Right ventricle myocardium inferior (tissue), 1 donor: ENCODE data around the gene GNB1L. TPM values are rescaled to one million over a fixed set of nuclear protein-coding genes. Genes with fewer than 3 reads are reported as not detected.

Experiments
- ATAC-seq: fragments of 200-7000 bp; cut with Tn5 transposase; one replicate; pipeline ENCODE4 v1.9.1; 2020; ENCODE audit warnings: mild to moderate bottlenecking, moderate library complexity
- DNase-seq: peaks from one replicate; pipeline ENCODE4 v3.0.0; 2021; ENCODE audit errors: missing footprints
- intact Hi-C: fragments of 100-400 bp; cut with DNase I; formaldehyde crosslinking; loops from one replicate; pipeline ENCODE4 v1.11.0; 2022
- total RNA-seq: library from RNA; stranded (reverse); fragmentation: NEBNext Ultra II Directional; extraction: Animal tissue kit (Norgen Biotek cat#: 25700); gene quantifications from one replicate; pipeline ENCODE4 v1.2.1, GENCODE V29; 2021
- donor health status: DM: no; HTN: yes; CAD: no; lungs with severe emphysema.

The GNB1L gene
- total RNA-seq, 1 donor from 2014 or later = 1.9 TPM

- ATAC-seq (peak; percentile 38), DNase-seq (peak; percentile 68)
Measured at GRCh38 chr22:19765477-19766239, 89.0 kb downstream of the GNB1L start.

GRCh38 chr22:19764636-19765476 is 89.8 kb downstream of the GNB1L start:
- intact Hi-C loops = no loop called here
- DNase-seq (peak; percentile 52), ATAC-seq (no peak)

More at GRCh38 chr22:19765477-19766239, 89.0 kb downstream of the GNB1L start:
- intact Hi-C loops = no loop called here

GRCh38 chr22:19764299-19764593 is 90.4 kb downstream of the GNB1L start:
- no peak for DNase-seq
- intact Hi-C loops = no loop called here

GRCh38 chr22:19763458-19764298 is 91.0 kb downstream of the GNB1L start:
- ATAC-seq (no peak), DNase-seq (peak; percentile 43)
- intact Hi-C loops = no loop called here

More at GRCh38 chr22:19764299-19764593, 90.4 kb downstream of the GNB1L start:
- no peak for ATAC-seq

- ATAC-seq (no peak), DNase-seq (peak; percentile 37)
- intact Hi-C loops = no loop called here
Measured at GRCh38 chr22:19762568-19763457, 91.9 kb downstream of the GNB1L start.

GRCh38 chr22:19761725-19762567 is 92.7 kb downstream of the GNB1L start:
- intact Hi-C loops = no loop called here
- DNase-seq = peak; percentile 56
- no peak for ATAC-seq

GRCh38 chr22:19760951-19761724 is 93.5 kb downstream of the GNB1L start:
- DNase-seq = peak; percentile 20
- intact Hi-C loops = no loop called here
- no peak for ATAC-seq

- ATAC-seq (no peak), DNase-seq (peak; percentile 13)
- intact Hi-C loops = no loop called here
Measured at GRCh38 chr22:19760058-19760950, 94.4 kb downstream of the GNB1L start, which contains the start of gene TBX1. Gene TBX1 (plus strand): TSS chr22:19760778. CDS start chr22:19760844, 66 bp downstream.

- ATAC-seq = no peak
- DNase-seq = peak; percentile 45
- intact Hi-C loops = no loop called here
Measured at GRCh38 chr22:19759427-19760057, 95.1 kb downstream of the GNB1L start.

GRCh38 chr22:19758896-19759426 is 95.7 kb downstream of the GNB1L start:
- intact Hi-C loops = no loop called here
- ATAC-seq (no peak), DNase-seq (peak; percentile 57)

GRCh38 chr22:19757985-19758895 is 96.4 kb downstream of the GNB1L start:
- intact Hi-C loops = no loop called here
- no peak for ATAC-seq
- DNase-seq = peak; percentile 50

- intact Hi-C loops = no loop called here
- peak; percentile 25 for DNase-seq
- ATAC-seq = no peak
Measured at GRCh38 chr22:19757140-19757984, 97.3 kb downstream of the GNB1L start.
